Spleen (tissue), 11 donors: ENCODE data around the gene PPP1R12B. TPM values are rescaled to one million over a fixed set of nuclear protein-coding genes. Genes with fewer than 3 reads are reported as not detected.

Source experiments
- DNase-seq: peaks from one replicate; pipeline ENCODE4 v3.0.0-alpha.2; 2020
- H3K27ac ChIP-seq, 8 donors: fragments of 200-600 bp; sonication (generic) in 7 of 8; 1 replicate in 4 of 8; 2 replicates in 4 of 8; pipeline versions ENCODE4 v1.5.0 to v1.8.0; 2016 to 2021; ENCODE audit warnings: inconsistent platforms in 4 of 8, mild to moderate bottlenecking in 4 of 8, moderate library complexity in 1 of 8
- H3K27me3 ChIP-seq, 7 donors: fragments of 200-600 bp; sonication (generic) in 6 of 7; replicated peaks in 1 of 7; 1 replicate in 4 of 7; 2 replicates in 3 of 7; pipeline versions ENCODE4 v1.5.0 to v1.8.0; 2016 to 2021; ENCODE audit warnings: inconsistent platforms in 3 of 7, mild to moderate bottlenecking in 1 of 7
- H3K36me3 ChIP-seq, 6 donors: fragments of 200-600 bp; sonication (generic) in 5 of 6; 1 replicate in 4 of 6; 2 replicates in 2 of 6; pipeline versions ENCODE4 v1.5.0 to v1.8.0; 2016 to 2021; ENCODE audit warnings: inconsistent platforms in 2 of 6
- H3K4me1 ChIP-seq, 6 donors: fragments of 200-600 bp; sonication (generic) in 5 of 6; 1 replicate in 3 of 6; 2 replicates in 3 of 6; pipeline versions ENCODE4 v1.5.0 to v1.8.0; 2016 to 2021; ENCODE audit warnings: inconsistent platforms in 3 of 6
- H3K4me3 ChIP-seq, 8 donors: fragments of 200-600 bp; sonication (generic) in 7 of 8; 1 replicate in 4 of 8; 2 replicates in 4 of 8; pipeline versions ENCODE4 v1.5.0 to v1.8.0; 2016 to 2021; ENCODE audit warnings: inconsistent platforms in 4 of 8, mild to moderate bottlenecking in 4 of 8, moderate library complexity in 2 of 8
- H3K9me3 ChIP-seq, 8 donors: fragments of 200-600 bp; sonication (generic) in 7 of 8; 1 replicate in 4 of 8; 2 replicates in 4 of 8; pipeline versions ENCODE4 v1.5.0 to v1.8.0; 2016 to 2021; ENCODE audit warnings: inconsistent platforms in 4 of 8
- POLR2A ChIP-seq, 3 donors: fragments of 450-650 bp; IDR thresholded peaks; one replicate each; pipeline ENCODE4 v1.5.1; 2017; ENCODE audit warnings: antibody characterized with exemption in 3 of 3, mild to moderate bottlenecking in 1 of 3
- POLR2AphosphoS5 ChIP-seq, 3 donors: sonication (generic); formaldehyde crosslinking; IDR thresholded peaks; one replicate each; pipeline ENCODE4 v1.5.1; 2017; ENCODE audit warnings: antibody characterized with exemption in 3 of 3
- WGBS, 5 donors: extraction: QIAGEN DNeasy Blood & Tissue Kit in 3 of 5; methylation state at CpG; one replicate each; pipeline versions ENCODE4 v1.1.5 to v1.1.7; 2013 to 2018; 5-methylcytosine and 5-hydroxymethylcytosine counted together
- intact Hi-C: fragments of 100-400 bp; cut with DNase I; formaldehyde crosslinking; loops from one replicate; pipeline ENCODE4 v1.15.0; 2023; ENCODE audit warnings: low total_unique reads
- polyA plus RNA-seq, 3 donors: library from polyadenylated mRNA; stranded (reverse); fragments of 200-250 nt; gene quantifications; one replicate each; pipeline ENCODE4 v1.2.1, GENCODE V29; 2013
- total RNA-seq, 7 donors: library from RNA; depleted of rRNA in 3 of 7; stranded (reverse); fragments of >200 nt in 3 of 7; fragmentation: NEBNext Ultra II Directional in 4 of 7; extraction: Animal tissue kit (Norgen Biotek cat#: 25700) in 4 of 7; gene quantifications; one replicate each; pipeline versions ENCODE4 v1.1.0 to v1.2.1, GENCODE V29; 2016 to 2021
- TF ChIP-seq, protein P1 (sequence below), 11 experiments: fragments of 200-600 bp in 7 of 11; fragments of 450-650 bp in 4 of 11; sonication (generic) in 4 of 11; IDR thresholded peaks in 8 of 11; conservative IDR thresholded peaks in 3 of 11; 1 replicate in 7 of 11; 2 replicates in 4 of 11; pipeline versions ENCODE4 v1.4.0 to v1.8.0; 2016 to 2021; ENCODE audit warnings: antibody characterized with exemption in 11 of 11, inconsistent platforms in 4 of 11, mild to moderate bottlenecking in 1 of 11
- donor health status: healthy with polysubstance abuse.
- donor health status: DM: no; HTN: no; CAD: no; lungs with moderate emphysema.
- donor health status: DM: no; HTN: no; CAD: no.
- donor health status: Bipolar disorder and iron deficiency.
- donor health status: healthy.
- donor health status: DM: no; HTN: no; CAD: no.
- donor health status: DM: yes; HTN: yes; CAD: no.

PPP1R12B gene
- total and polyA plus RNA-seq, 10 donors = 2.4 to 124 (median 73.7) TPM

DNA sequence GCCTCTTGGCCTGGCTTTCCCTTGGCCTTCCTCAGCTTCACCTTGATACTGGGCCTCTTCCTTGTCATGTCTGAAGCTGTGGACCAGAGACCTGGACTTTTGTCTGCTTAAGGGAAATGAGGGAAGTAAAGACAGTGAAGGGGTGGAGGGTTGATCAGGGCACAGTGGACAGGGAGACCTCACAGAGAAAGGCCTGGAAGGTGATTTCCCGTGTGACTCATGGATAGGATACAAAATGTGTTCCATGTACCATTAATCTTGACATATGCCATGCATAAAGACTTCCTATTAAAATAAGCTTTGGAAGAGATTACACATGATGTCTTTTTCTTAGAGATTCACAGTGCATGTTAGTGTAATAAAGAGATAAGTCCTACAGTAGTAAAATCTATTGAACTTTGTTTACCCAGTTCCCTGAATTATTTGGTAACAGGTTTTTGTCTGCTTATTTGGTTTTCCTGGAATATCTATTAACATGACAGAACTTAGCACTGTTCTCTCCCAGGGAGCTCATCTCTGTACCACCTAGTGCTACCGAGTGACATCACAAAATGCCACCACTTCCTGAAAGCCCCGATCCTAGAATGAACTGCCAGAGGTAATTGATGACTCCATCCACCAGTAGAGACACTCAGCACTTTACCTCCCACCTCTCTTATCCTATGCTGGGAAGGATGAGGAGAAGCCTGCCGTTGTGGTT lies 29.0 kb upstream of the PPP1R12B start:
- peaks cover 0 to 9% (median 0%) of the 10 kb centered on the region in 6 donors for H3K4me1 ChIP-seq
- intact Hi-C loops = loop anchor here (10.0 kb wide), 1 partner anchor 55 kb away; no protein-coding TSS in a partner anchor
- H3K36me3 ChIP-seq = peaks cover 0 to 13% (median 0%) of the 10 kb centered on the region in 6 donors
- no peak overlapping the region for H3K4me3 ChIP-seq
- peaks cover 0 to 6% (median 0%) of the 10 kb centered on the region in 7 donors for H3K27me3 ChIP-seq
- TF ChIP-seq POLR2AphosphoS5 (IDR thresholded peaks at IDR 0.05) = no peak
- TF ChIP-seq, protein P1, sequence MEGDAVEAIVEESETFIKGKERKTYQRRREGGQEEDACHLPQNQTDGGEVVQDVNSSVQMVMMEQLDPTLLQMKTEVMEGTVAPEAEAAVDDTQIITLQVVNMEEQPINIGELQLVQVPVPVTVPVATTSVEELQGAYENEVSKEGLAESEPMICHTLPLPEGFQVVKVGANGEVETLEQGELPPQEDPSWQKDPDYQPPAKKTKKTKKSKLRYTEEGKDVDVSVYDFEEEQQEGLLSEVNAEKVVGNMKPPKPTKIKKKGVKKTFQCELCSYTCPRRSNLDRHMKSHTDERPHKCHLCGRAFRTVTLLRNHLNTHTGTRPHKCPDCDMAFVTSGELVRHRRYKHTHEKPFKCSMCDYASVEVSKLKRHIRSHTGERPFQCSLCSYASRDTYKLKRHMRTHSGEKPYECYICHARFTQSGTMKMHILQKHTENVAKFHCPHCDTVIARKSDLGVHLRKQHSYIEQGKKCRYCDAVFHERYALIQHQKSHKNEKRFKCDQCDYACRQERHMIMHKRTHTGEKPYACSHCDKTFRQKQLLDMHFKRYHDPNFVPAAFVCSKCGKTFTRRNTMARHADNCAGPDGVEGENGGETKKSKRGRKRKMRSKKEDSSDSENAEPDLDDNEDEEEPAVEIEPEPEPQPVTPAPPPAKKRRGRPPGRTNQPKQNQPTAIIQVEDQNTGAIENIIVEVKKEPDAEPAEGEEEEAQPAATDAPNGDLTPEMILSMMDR (IDR thresholded peaks at IDR 0.05 in 8 of 11, conservative IDR thresholded peaks at IDR 0.05 in 3 of 11) = no peak
- TF ChIP-seq POLR2A (IDR thresholded peaks at IDR 0.05) = no peak
- 63 to 70% (median 66%) methylated on average over 4 of the region's 4 CpGs for WGBS, 5 donors
- H3K27ac ChIP-seq = no peak overlapping the region
- no peaks in the 10 kb centered on the region for H3K9me3 ChIP-seq
- no peak for DNase-seq

DNA sequence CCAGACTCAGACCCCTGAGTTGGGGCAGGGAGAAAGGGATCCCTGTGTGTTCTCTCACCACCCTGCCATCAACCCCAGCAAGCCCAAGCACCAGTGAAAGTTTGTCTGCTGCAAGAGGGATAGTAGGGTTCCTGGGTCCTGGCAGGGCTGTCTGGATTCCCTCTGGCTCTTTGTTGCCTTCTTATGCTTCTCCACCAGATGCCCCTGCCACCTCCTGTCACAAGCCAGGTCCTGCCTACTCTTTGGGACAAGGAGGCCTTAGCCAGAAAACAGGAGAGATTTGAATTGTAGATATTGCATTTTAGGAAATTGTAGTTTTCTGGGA lies 28.5 kb upstream of the PPP1R12B start:
- no peaks in the 10 kb centered on the region for H3K9me3 ChIP-seq
- H3K36me3 ChIP-seq = peaks cover 0 to 13% (median 0%) of the 10 kb centered on the region in 6 donors
- no peak overlapping the region for H3K4me3 ChIP-seq
- intact Hi-C loops = no loop called here
- TF ChIP-seq POLR2AphosphoS5 (IDR thresholded peaks at IDR 0.05) = no peak
- TF ChIP-seq POLR2A (IDR thresholded peaks at IDR 0.05) = no peak
- TF ChIP-seq, protein P1 (IDR thresholded peaks at IDR 0.05 in 8 of 11, conservative IDR thresholded peaks at IDR 0.05 in 3 of 11) = no peak
- H3K4me1 ChIP-seq = peaks cover 0 to 8% (median 0%) of the 10 kb centered on the region in 6 donors
- H3K27ac ChIP-seq = no peak overlapping the region
- peaks cover 0 to 6% (median 0%) of the 10 kb centered on the region in 7 donors for H3K27me3 ChIP-seq
- no peak for DNase-seq

DNA sequence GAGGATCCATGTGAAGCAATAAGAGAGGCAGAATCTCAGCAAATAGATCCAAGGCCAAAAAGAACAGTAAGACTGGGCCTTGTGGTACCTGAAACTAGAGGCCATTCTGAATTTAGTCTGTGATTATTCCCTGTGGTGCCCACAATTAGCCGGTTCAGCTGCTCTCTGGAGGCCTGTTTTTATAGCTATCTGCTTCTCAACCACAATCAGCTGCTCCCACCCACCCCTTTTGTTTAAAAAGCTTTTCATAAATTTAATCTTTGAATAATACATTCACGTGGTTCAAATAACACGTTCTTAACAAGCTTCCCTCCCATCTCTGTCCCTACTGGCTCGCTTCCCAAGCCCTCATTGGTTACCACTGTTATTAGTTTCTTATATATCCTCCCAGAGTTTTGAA lies 24.8 kb upstream of the PPP1R12B start:
- H3K4me3 ChIP-seq = no peak overlapping the region
- TF ChIP-seq, protein P1 (IDR thresholded peaks at IDR 0.05 in 8 of 11, conservative IDR thresholded peaks at IDR 0.05 in 3 of 11) = no peak
- TF ChIP-seq POLR2AphosphoS5 (IDR thresholded peaks at IDR 0.05) = no peak
- no peak for TF ChIP-seq POLR2A (IDR thresholded peaks at IDR 0.05)
- intact Hi-C loops = no loop called here
- no peaks in the 10 kb centered on the region for H3K4me1 ChIP-seq
- WGBS, 5 donors = 77 to 88% (median 85%) methylated on average over 4 of the region's 4 CpGs
- H3K9me3 ChIP-seq = no peaks in the 10 kb centered on the region
- no peak overlapping the region for H3K27ac ChIP-seq
- peaks cover 0 to 4% (median 0%) of the 10 kb centered on the region in 6 donors for H3K36me3 ChIP-seq
- no peak for DNase-seq
- H3K27me3 ChIP-seq = no peaks in the 10 kb centered on the region

DNA sequence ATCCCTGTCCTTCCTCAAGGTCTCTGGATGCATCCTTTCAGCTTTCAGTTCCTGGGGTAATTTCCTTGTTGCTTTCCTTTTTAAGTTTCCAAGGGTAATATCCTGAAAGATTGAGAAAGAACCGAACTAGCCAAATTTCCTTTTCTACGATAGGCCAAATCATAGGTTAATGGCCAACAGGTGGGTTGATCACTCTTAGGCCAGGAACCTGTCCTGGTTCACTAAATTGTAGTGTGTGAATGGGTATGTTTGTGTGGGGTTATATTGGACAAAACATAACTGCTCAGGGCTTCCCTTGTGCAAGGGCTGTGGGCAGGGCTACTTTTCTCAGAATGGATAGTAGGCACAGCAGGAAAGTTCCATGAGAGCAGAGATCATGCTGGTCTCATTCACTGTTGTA lies 23.9 kb upstream of the PPP1R12B start:
- Histone ChIP-seq H3K9me3 (no peaks in the 10 kb centered on the region), H3K36me3 (peaks cover 0 to 5% (median 0%) of the 10 kb centered on the region in 6 donors), H3K4me3 (no peak overlapping the region), H3K4me1 (no peaks in the 10 kb centered on the region), H3K27me3 (no peaks in the 10 kb centered on the region), H3K27ac (no peak overlapping the region)
- TF ChIP-seq POLR2AphosphoS5 (IDR thresholded peaks at IDR 0.05) (no peak), POLR2A (IDR thresholded peaks at IDR 0.05) (no peak)
- TF ChIP-seq, protein P1 (IDR thresholded peaks at IDR 0.05 in 8 of 11, conservative IDR thresholded peaks at IDR 0.05 in 3 of 11) = no peak
- WGBS, 5 donors = 63 to 90% (median 78%) methylated on average over 2 of the region's 2 CpGs
- no peak for DNase-seq
- intact Hi-C loops = no loop called here
